GM20431 (cell line): Measurements from ENCODE around the gene FES.

Source experiments
- in situ Hi-C: fragments of 300-500 bp; cut with MseI, MboI; formaldehyde crosslinking; loops from one replicate; pipeline ENCODE4 v1.15.0; 2020; ENCODE audit warnings: low sequenced_read_pairs; ENCODE audit not compliant: unreplicated experiment

Gene FES

GRCh38 chr15:90942354-90943120 lies 58.2 kb downstream of the FES start:
- in situ Hi-C loops = no loop called here

- in situ Hi-C loops = no loop called here
These were observed 60.8 kb downstream of the FES start for GRCh38 chr15:90945091-90945490.
